OCI-LY7 (cell line): ENCODE data around the gene ERN2. TPM values are rescaled to one million over a fixed set of nuclear protein-coding genes. Genes with fewer than 3 reads are reported as not detected.

ENCODE experiments used
- BruUV-seq: library from RNA; stranded (reverse); fragments of 400-500 nt; replicated peaks from 2 replicates; lab custom pipeline; 2021; lab: Mats Ljungman, UMichigan
- CTCF ChIA-PET: fragments of 300-600 bp; sonication (Branson Sonifier 250); formaldehyde crosslinking; loops from one replicate; lab custom pipeline; 2022; ENCODE audit warnings: antibody characterized with exemption; ENCODE audit not compliant: unreplicated experiment; lab: Charles Lee
- POLR2A ChIA-PET: fragments of 300-600 bp; sonication (Branson Sonifier 250); formaldehyde crosslinking; loops from one replicate; lab custom pipeline; 2022; ENCODE audit warnings: antibody characterized with exemption; lab: Charles Lee
- DNase-seq: peaks from one replicate; pipeline ENCODE4 v3.0.0-alpha.2; 2015; ENCODE audit warnings: low spot score
- H2AFZ ChIP-seq: fragments of 200-600 bp; sonication (generic), shearing (Covaris generic); 2 replicates; pipeline ENCODE4 v1.6.1; 2014; ENCODE audit warnings: mild to moderate bottlenecking, antibody characterized with exemption, low read length, moderate library complexity
- H3K27ac ChIP-seq: fragments of 200-600 bp; sonication (generic); 2 replicates; pipeline ENCODE4 v1.5.1; 2014; ENCODE audit warnings: mixed run types, low read depth, mild to moderate bottlenecking, moderate library complexity, low read length, inconsistent platforms; ENCODE audit not compliant: poor library complexity, severe bottlenecking
- H3K36me3 ChIP-seq: fragments of 200-600 bp; sonication (generic); 2 replicates; pipeline ENCODE4 v1.6.1; 2014; ENCODE audit warnings: mild to moderate bottlenecking, antibody characterized with exemption, low read length, moderate library complexity, mixed read lengths; ENCODE audit not compliant: insufficient read depth
- H3K4me1 ChIP-seq: fragments of 200-600 bp; sonication (generic); 2 replicates; pipeline ENCODE4 v1.5.1; 2014; ENCODE audit warnings: mild to moderate bottlenecking, low read length; ENCODE audit not compliant: insufficient read depth, poor library complexity, severe bottlenecking
- H3K4me2 ChIP-seq: fragments of 200-600 bp; sonication (generic); 2 replicates; pipeline ENCODE4 v1.6.1; 2014; ENCODE audit warnings: mild to moderate bottlenecking, low read length
- H3K4me3 ChIP-seq: fragments of 200-600 bp; sonication (generic); 2 replicates; pipeline ENCODE4 v1.5.1; 2014; ENCODE audit warnings: mild to moderate bottlenecking, low read depth, low read length; ENCODE audit not compliant: poor library complexity, severe bottlenecking
- H3K79me2 ChIP-seq: fragments of 200-600 bp; sonication (generic); 2 replicates; pipeline ENCODE4 v1.6.1; 2016; ENCODE audit warnings: low read depth, mild to moderate bottlenecking, low read length, moderate library complexity, mixed read lengths; ENCODE audit not compliant: insufficient read depth
- H3K9me2 ChIP-seq: fragments of 200-600 bp; sonication (generic); 2 replicates; pipeline ENCODE4 v1.6.1; 2016; ENCODE audit warnings: mild to moderate bottlenecking, low read length, mixed read lengths; ENCODE audit not compliant: insufficient read depth
- H3K9me3 ChIP-seq: fragments of 200-600 bp; sonication (generic); 2 replicates; pipeline ENCODE4 v1.6.1; 2014; ENCODE audit warnings: mild to moderate bottlenecking, mixed run types, low read length, mixed read lengths
- H4K20me1 ChIP-seq: fragments of 200-600 bp; sonication (generic); 2 replicates; pipeline ENCODE4 v1.6.1; 2014; ENCODE audit warnings: mild to moderate bottlenecking, antibody characterized with exemption, low read length, moderate library complexity, mixed read lengths; ENCODE audit not compliant: insufficient read depth
- EZH2phosphoT487 ChIP-seq: fragments of 200-600 bp; sonication (generic); IDR thresholded peaks from 2 replicates; pipeline ENCODE4 v1.6.1; 2018; ENCODE audit warnings: low read depth, borderline replicate concordance, mild to moderate bottlenecking, mixed run types, antibody characterized with exemption, low read length, moderate library complexity, mixed read lengths
- intact Hi-C: fragments of 100-400 bp; cut with micrococcal nuclease; formaldehyde crosslinking; loops from one replicate; pipeline ENCODE4 v1.10.0; 2022; ENCODE audit not compliant: unreplicated experiment
- total RNA-seq, 2 experiments: library from RNA; depleted of rRNA in 1 of 2; stranded (reverse); fragments of >200 nt in 1 of 2; shearing (Covaris generic) in 1 of 2; gene quantifications; 2 replicates each; pipeline ENCODE4 v1.2.3, GENCODE V29; 2014 to 2022
- TF ChIP-seq, protein P1 (sequence below): fragments of 200-600 bp; sonication (generic); conservative IDR thresholded peaks from 2 replicates; pipeline ENCODE4 v1.5.1; 2014; ENCODE audit warnings: mild to moderate bottlenecking, antibody characterized with exemption, low read length, moderate library complexity, mixed read lengths

The ERN2 gene
- total RNA-seq, 2 experiments from 2014 or later: 1.2 to 2.5 TPM

DNA sequence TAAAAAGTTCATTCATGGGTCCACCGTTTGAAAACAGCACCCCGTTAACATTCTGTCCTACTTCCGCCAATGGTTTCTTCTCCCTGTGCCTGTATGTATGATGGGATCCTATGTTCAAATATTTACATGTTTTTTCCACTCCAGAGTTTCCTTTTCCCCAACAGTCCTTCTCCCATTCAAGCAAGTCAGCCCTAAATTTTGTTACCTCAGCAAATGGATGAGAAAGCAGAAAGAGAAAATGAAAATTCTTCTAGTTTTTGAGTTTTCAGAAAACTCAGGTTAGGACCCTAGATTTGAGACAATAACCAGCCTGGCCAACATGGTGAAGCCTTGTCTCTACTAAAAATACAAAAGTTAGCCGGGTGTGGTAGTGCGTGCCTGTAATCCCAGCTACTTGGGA is 3.5 kb upstream of the ERN2 start:
- no peak for TF ChIP-seq EZH2phosphoT487
- TF ChIP-seq, protein P1, sequence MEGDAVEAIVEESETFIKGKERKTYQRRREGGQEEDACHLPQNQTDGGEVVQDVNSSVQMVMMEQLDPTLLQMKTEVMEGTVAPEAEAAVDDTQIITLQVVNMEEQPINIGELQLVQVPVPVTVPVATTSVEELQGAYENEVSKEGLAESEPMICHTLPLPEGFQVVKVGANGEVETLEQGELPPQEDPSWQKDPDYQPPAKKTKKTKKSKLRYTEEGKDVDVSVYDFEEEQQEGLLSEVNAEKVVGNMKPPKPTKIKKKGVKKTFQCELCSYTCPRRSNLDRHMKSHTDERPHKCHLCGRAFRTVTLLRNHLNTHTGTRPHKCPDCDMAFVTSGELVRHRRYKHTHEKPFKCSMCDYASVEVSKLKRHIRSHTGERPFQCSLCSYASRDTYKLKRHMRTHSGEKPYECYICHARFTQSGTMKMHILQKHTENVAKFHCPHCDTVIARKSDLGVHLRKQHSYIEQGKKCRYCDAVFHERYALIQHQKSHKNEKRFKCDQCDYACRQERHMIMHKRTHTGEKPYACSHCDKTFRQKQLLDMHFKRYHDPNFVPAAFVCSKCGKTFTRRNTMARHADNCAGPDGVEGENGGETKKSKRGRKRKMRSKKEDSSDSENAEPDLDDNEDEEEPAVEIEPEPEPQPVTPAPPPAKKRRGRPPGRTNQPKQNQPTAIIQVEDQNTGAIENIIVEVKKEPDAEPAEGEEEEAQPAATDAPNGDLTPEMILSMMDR: no peak
- BruUV-seq: no TSS peak
- Histone ChIP-seq H4K20me1 (no peaks in the 10 kb centered on the region), H3K36me3 (no peaks in the 10 kb centered on the region), H2AFZ (no peak overlapping the region), H3K27ac (no peak overlapping the region), H3K79me2 (no peaks in the 10 kb centered on the region), H3K4me3 (no peak overlapping the region), H3K4me2 (no peak overlapping the region), H3K9me3 (no peaks in the 10 kb centered on the region), H3K4me1 (no peaks in the 10 kb centered on the region), H3K9me2 (no peaks in the 10 kb centered on the region)
- intact Hi-C loops: no loop called here
- ChIA-PET POLR2A (no interaction called here), CTCF (no interaction called here)
- no peak for DNase-seq

- BruUV-seq: no TSS peak
- ChIA-PET CTCF (no interaction called here), POLR2A (no interaction called here)
- H3K4me2 ChIP-seq: no peak overlapping the region
- H3K4me1 ChIP-seq: no peaks in the 10 kb centered on the region
- H3K9me3 ChIP-seq: no peaks in the 10 kb centered on the region; the same call in 1 of the 2 replicates
- H2AFZ ChIP-seq: no peak overlapping the region
- no peak for DNase-seq
- no peaks in the 10 kb centered on the region for H3K36me3 ChIP-seq
- no peaks in the 10 kb centered on the region for H4K20me1 ChIP-seq
- no peak overlapping the region for H3K27ac ChIP-seq
- no peaks in the 10 kb centered on the region for H3K9me2 ChIP-seq
- no peak overlapping the region for H3K4me3 ChIP-seq
- TF ChIP-seq, protein P1: no peak
- no peak for TF ChIP-seq EZH2phosphoT487
- no peaks in the 10 kb centered on the region for H3K79me2 ChIP-seq
- intact Hi-C loops: no loop called here
Observed at GRCh38 chr16:23711785-23712184, 1.2 kb downstream of the ERN2 start.

GRCh38 chr16:23710504-23710903 is 2.5 kb downstream of the ERN2 start:
- BruUV-seq: no TSS peak
- H3K36me3 ChIP-seq: no peaks in the 10 kb centered on the region

More at GRCh38 chr16:23710504-23710903, 2.5 kb downstream of the ERN2 start:
- Histone ChIP-seq H2AFZ (no peak overlapping the region), H3K9me2 (no peaks in the 10 kb centered on the region), H3K9me3 (no peaks in the 10 kb centered on the region; the same call in 1 of the 2 replicates), H3K4me3 (no peak overlapping the region), H3K4me1 (no peaks in the 10 kb centered on the region), H4K20me1 (no peaks in the 10 kb centered on the region), H3K79me2 (no peaks in the 10 kb centered on the region), H3K4me2 (no peak overlapping the region), H3K27ac (no peak overlapping the region)
- intact Hi-C loops: no loop called here
- no peak for DNase-seq
- CTCF ChIA-PET: no interaction called here
- POLR2A ChIA-PET: no interaction called here
- no peak for TF ChIP-seq EZH2phosphoT487
- TF ChIP-seq, protein P1: no peak
